ELR (cell line): ENCODE data around the gene ATP1A2.
A peak's percentile ranks its signal among the peaks of the same experiment; 100 is the strongest.
"Not testable (repeated sequence)": the region's sequence is repeated elsewhere in the genome, so short reads cannot be mapped to it uniquely, and the experiment has no call there.

Experiments used
- DNase-seq: peaks from one replicate; pipeline ENCODE4 v3.0.0-alpha.2; 2015; ENCODE audit warnings: low read depth

ATP1A2 gene

GRCh38 chr1:160101037-160101716 lies 14.4 kb upstream of the ATP1A2 start:
- DNase-seq = peak; percentile 83

GRCh38 chr1:160101717-160102522 lies 13.6 kb upstream of the ATP1A2 start:
- no peak for DNase-seq

- DNase-seq = no peak
These were observed 11.7 kb upstream of the ATP1A2 start for GRCh38 chr1:160103658-160104408.

- DNase-seq = no peak
These were observed 11.1 kb upstream of the ATP1A2 start for GRCh38 chr1:160104486-160104885.

GRCh38 chr1:160105155-160105554 lies 10.4 kb upstream of the ATP1A2 start:
- DNase-seq = no peak

- no peak for DNase-seq
These were observed 8.0 kb upstream of the ATP1A2 start for GRCh38 chr1:160107512-160107911.

- DNase-seq = peak; percentile 70
These were observed 6.5 kb upstream of the ATP1A2 start for GRCh38 chr1:160108888-160109662.

GRCh38 chr1:160109686-160110085 lies 5.9 kb upstream of the ATP1A2 start:
- DNase-seq = no peak

GRCh38 chr1:160111462-160111861 lies 4.1 kb upstream of the ATP1A2 start:
- DNase-seq = not testable (repeated sequence)

GRCh38 chr1:160112357-160112756 lies 3.2 kb upstream of the ATP1A2 start:
- no peak for DNase-seq

GRCh38 chr1:160113407-160113806 lies 2.2 kb upstream of the ATP1A2 start:
- no peak for DNase-seq

- DNase-seq = no peak
These were observed 1.5 kb upstream of the ATP1A2 start for GRCh38 chr1:160114085-160114484.

- no peak for DNase-seq
These were observed 956 bp downstream of the ATP1A2 start for GRCh38 chr1:160116283-160117147.

GRCh38 chr1:160117300-160117699 lies 1.7 kb downstream of the ATP1A2 start:
- DNase-seq = no peak

- DNase-seq = no peak
These were observed 2.2 kb downstream of the ATP1A2 start for GRCh38 chr1:160117709-160118183.

GRCh38 chr1:160118928-160119327 lies 3.4 kb downstream of the ATP1A2 start:
- DNase-seq = no peak

- DNase-seq = no peak
These were observed 5.2 kb downstream of the ATP1A2 start for GRCh38 chr1:160120797-160121196.

GRCh38 chr1:160121388-160121787 lies 5.8 kb downstream of the ATP1A2 start:
- DNase-seq = no peak

- DNase-seq = no peak
These were observed 7.5 kb downstream of the ATP1A2 start for GRCh38 chr1:160122978-160123495.

- DNase-seq = no peak
These were observed 8.2 kb downstream of the ATP1A2 start for GRCh38 chr1:160123726-160124125.
